ENCODE data around the gene GMPR.

Gene GMPR

DNA sequence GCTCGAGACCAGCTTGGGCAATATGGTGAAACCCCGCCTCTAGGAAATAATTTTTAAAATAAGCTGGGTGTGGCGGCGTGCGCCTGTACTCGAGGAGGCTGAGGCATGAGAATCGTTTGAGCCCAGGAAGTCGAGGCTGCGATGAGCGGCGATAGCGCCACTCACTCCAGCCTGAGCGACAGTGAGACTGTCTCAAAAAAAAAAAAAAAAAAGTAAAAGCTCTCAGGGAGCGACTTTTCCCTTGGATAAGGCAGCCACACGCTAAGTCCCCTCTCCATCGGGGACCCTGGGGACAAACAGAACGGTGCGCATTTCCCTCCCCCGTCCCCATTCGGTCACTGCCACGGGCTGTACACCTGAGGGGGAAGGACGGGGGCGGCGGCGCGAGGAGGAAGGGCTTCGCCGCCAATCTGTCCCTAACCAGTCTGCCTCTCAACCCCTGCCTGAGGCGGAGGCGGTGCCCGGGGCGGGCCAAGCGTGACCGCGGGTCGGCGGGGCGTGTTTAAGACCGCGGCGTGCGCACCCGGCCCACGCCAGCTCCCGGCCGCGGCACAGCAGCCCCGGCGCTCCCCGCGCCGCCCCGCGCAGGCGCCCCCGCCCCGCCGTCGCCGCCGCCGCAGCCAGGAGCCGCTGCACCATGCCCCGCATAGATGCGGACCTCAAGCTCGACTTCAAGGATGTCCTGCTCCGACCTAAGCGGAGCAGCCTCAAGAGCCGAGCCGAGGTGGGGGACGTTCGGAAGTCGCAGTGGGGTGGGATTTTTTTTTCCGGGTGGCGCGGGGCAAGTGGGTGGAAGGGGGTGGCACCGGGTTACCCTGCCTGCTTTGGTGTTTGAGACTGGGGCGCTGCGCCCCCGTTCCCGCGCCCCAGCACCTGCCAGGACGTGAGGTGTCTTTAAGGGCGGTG lies at the start of gene GMPR:
Gene GMPR, plus strand, starts transcription at position 531 of the 906 bp plus-strand sequence. Its CDS starts 107 bp downstream, at position 638.
- DNase-seq (ENCODE audit: low read depth in 1 of 2, low spot score in 1 of 2) = peak; percentile 23 to 60

DNA sequence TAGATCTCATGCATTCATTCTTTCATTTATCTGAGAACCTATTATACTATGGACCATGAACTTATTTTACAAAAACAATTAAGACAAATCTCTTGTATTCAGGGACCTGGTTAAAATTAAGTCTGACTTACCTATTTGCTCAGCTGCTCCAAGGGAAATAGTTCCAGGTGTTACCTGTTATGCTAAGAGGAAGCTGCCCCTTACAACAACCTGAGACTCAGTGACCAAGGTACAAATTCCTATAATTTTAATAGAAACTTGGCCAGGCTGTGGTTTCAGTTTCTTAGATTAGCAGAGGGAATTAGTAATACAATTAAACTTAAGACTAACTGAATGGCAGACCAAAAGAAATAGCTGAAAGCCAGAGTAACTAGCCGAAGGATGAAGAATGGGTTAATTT lies 48.2 kb upstream of the GMPR start:
- DNase-seq (ENCODE audit: low read depth in 1 of 2, low spot score in 1 of 2) = no peak

DNA sequence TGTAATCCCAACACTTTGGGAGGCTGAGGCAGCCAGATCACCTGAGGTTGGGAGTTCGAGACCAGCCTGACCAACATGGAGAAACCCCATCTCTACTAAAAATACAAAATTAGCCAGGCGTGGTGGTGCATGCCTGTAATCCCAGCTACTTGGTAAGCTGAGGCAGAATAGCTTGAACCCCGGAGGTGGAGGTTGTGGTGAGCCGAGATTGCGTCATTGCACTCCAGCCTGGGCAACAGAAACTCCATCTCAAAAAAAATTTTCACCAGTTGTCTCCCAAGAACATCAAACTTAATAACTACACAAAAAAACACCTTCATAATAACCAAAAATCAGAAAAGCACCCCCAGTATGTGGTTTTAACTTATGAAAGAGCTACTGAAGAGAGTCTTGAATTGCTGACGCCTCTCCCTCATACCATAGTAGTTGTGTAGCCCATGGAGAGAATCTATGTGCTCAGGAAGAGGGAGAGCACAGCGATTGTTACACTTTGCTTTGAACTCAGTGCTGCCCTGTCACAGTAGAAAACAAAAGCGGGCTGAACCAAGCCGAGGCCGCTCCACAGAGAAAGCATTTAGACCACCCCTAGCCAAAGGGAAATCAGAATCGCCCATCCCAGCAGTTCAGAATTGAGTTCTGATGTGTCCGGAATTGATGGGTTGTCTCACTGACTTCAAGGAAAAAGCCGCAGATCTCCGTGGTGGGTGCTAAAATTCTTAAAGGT lies 42.0 kb upstream of the GMPR start:
- DNase-seq (ENCODE audit: low read depth in 1 of 2, low spot score in 1 of 2) = no peak

DNA sequence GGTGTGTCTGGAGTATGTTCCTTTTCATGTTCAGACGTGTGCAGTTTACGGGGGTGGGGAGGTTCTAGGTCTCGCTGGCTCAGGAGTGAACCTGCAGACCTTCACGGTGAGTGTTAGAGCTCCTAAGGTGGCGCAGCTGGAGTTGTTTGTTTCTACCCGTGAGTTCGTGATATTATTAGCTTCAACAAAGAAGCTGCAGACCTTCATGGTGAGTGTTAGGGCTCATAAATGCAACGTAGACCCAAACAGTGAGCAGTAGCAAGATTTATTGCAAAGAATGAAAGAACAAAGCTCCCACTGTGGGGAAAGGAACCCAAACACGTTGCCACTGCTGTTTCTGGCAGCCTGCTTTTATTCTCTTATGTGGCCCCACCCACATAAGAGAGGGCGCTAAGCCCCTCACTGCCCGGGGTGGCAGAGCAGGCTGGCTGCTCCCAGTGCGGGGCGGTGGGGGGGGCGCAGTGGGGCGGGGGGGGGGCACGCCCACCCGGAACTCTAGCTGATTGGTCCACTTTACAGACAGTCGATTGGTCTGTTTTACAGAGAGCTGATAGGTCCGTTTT lies 41.3 kb upstream of the GMPR start:
- no peak for DNase-seq (ENCODE audit: low read depth in 1 of 2, low spot score in 1 of 2)

DNA sequence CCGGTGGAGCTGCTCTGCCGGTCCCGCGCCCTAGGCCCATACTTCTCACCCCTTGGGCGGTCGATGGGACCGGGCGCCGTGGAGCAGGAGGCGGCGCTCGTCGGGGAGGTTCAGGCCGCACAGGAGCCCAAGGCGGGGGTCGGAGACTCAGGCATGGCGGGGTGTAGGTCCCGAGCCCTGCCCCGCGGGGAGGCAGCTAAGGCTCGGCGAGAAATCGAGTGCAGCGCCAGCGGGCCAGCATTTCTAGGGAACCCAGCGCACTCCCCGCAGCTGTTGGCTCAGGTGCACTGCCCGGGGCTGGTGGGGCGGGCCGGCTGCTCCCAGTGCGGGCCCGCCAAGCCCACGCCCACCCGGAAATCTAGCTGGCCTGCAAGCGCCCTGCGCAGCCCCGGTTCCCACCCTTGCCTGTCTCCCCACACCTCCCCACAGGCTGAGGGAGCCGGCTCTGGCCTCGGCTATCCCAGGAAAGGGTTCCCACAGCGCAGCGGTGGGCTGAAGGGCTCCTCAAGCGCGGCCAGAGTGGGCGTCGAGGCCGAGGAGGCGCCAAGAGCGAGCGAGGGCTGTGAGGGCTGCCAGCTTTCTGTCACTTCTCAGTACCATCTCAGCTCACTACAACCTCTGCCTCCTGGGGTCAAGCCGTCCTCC lies 40.2 kb upstream of the GMPR start:
- no peak for DNase-seq (ENCODE audit: low read depth in 1 of 2, low spot score in 1 of 2)

DNA sequence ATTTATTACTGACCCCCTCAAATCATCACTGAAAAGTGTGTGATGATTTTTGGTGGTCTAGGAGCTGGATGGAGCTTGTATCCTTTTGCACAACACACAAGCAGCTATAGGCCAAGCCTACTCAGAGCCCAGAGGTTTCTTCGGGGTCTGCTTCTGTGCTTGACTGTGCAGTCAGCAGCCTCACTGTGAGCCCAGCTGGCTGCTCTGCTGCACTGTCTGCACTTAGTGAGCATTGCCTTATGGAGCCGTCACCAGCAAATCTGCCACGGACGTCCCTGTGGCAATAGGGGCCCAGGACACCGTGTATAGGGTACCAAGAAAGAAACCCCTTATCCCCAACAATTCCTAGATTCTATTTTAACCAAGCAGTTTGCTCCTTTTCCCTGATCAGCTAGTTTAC lies 38.6 kb upstream of the GMPR start:
- no peak for DNase-seq (ENCODE audit: low read depth in 1 of 2, low spot score in 1 of 2)

DNA sequence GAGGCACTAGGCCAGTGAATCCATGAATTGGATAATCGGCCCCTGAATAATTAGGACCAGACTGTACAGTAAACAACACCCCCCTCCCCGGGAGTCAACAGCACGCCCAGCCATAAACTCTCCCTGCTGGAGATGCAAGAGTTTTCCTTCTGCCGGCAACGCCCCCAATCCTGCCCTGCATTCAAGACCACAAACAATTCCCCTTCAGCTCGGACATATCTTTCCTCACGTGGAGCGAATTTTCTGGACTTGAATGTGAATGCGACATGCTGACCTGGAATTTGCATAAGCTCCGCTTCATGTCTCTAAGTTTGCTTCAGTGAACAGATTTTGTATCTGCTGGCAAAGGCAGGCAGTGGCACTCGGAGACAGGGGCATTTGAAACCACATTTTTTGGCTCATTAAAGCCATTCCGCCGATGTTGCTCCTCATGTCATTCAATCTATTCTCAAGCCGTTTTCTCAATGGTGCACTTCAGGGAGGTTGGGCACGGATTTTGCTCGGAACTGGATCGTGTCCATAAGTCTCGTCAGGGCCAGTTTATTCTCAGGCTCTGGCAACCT lies 38.0 kb upstream of the GMPR start:
- no peak for DNase-seq (ENCODE audit: low read depth in 1 of 2, low spot score in 1 of 2)

DNA sequence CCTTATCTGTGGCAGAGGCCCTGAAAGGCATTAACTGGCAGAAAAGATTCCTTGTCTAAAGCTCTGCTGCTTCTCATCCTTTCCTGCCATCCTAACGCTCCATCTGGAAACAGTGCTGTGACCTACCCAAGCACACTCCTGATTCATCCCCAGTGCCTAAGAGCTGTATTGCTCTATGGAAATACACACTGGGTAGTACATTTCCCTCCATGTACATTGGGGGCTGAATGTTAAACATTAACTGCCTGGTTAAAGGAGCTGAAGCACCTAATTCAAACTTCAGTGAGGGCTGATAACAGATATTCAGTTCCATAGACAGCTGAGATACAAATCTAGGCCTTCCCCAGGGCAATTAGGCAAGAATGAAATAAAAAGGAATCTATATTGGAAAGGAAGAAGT lies 36.7 kb upstream of the GMPR start:
- DNase-seq (ENCODE audit: low read depth in 1 of 2, low spot score in 1 of 2) = no peak

DNA sequence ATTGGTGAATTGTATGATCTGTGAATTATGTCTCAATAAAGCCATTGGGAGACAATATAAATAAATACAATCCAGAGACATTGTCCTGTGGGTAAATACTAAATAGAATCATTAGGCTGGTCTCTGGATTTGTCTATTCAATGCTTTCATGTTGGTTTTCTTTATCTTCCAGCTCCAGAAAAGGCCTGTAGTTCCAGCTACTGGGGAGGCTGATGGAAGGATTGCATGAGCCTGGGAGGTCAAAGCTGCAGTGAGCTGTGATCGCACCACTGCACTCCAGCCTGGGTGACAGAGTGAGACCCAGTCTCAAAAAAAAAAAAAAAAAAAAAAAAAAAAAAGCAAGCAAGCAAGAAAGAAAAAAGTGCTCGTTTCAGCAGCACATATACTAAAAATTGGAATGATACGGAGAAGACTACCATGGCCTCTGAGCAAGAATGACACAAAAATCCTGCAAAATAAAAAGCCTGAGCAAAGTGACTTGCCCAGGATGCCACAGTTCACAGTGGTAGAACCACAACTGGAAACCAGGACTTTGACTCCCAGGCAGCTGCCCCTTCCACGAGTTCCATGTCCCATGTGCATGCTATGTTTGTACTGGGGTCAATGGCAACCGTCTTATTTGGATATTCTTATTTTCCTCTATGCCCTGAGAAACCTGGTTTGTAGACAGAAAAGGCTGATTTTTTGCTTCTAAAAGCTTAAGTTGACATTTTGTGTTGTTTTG lies 33.6 kb upstream of the GMPR start:
- no peak for DNase-seq (ENCODE audit: low read depth in 1 of 2, low spot score in 1 of 2)

DNA sequence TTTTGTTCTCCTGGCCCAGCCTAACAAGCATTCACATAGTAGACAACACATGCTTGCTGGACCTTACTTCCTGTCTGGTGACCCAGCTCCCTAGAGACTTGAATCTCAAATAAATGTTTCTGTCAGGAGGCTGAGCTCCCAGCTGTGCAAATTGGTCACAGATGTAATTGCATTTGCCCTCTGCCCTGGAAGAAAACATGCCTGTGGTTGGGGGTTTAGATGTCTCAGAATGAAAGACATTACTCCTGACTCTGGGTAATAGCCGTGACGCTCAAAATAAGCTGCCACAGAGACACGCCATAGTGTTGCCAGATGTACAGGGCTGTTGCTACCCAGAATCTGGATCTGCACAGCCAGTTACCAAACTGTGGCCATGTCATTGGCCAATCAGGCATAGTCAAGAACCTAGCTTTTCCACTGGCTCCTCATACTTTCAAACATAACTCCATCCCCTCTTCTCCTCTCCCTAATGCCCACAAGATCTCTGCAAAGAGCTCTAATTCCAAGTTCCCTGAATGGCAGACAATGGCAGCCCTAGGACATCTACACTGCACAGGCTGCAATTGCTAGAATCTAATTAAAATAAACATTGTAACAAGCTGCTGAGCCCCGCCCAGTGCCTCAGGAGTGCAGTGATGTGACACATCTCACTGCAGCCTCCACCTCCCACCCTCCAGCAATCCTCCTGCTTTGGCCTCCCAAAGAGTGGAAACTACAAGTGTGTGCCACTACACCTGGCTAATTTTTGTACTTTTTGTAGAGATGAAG lies 32.8 kb upstream of the GMPR start:
- DNase-seq (ENCODE audit: low read depth in 1 of 2, low spot score in 1 of 2) = no peak

DNA sequence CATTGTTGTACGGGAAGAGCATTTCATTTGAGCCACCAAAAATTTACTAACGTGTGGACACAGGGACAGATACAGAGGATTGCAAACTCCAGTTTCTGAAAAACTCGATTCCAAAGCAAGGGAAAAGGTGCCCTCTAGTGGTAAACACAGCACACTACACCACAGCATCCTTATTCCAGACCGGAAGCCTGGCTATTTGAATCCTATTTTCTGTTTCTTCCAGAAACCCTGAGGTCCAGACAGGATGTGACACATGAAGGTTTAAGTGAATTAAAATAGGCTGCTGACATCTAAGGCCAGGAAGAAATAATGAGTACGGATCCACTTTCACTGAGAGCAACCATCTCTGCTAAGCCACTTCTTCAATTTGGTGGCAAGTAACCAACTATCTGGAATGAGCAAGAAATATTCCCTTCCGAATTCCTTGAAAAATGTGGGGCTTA lies 31.8 kb upstream of the GMPR start:
- no peak for DNase-seq (ENCODE audit: low read depth in 1 of 2, low spot score in 1 of 2)

DNA sequence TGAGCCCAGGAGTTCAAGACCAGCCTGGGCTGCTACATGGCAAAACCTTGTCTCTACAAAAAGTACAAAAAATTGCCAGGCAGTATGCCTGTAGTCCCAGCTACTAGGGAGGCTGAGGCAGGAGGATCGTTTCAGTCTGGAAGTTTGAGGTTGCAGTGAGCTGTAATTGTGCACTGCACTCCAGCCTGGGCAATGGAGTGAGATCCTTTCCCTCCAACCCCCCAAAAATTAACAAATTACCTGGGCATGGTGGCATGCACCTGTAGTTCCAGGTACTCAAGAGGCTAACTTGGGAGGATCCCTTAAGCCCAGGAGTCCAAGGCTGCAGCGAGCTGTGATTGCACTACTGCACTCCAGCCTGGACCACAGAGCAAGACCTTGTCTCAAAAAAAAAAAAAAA lies 29.4 kb upstream of the GMPR start:
- DNase-seq (ENCODE audit: low read depth in 1 of 2, low spot score in 1 of 2) = no peak

DNA sequence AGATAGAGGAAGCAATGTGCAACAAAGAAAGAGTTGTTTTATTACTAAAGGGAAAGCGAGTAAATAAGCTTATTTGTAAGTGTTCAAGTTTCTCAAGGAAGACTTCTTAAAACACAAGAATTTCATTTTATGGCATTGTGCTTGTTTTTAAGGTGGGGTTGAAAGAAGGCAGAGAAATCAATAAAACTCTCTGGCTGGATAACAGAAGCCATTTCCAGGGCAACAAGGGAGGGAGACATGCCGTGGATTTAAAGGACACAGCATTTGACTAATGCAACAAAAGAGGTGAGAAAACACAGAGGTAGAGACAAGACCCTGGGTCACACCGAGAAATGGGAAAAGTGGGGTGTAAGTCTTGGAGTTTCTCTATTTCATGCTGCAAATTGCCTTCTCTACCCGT lies 28.8 kb upstream of the GMPR start:
- DNase-seq (ENCODE audit: low read depth in 1 of 2, low spot score in 1 of 2) = no peak

DNA sequence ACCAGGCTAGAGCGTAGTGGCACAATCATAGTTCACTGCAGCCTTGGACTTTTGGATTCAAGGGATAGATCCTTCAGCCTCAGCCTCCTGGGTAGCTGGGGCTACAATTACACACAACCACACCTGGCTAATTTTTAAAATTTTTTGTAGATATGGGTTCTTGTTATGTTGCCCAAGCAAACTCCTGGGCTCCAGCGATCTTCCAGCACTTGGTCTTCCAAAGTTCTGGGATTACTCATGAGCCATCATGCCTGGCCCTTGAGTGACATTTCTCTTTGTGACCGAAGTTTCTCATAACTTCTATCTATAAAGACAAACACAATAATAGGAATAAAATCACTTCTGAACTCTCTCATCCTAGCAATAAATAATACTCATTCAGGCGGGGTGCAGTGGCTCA lies 26.1 kb upstream of the GMPR start:
- no peak for DNase-seq (ENCODE audit: low read depth in 1 of 2, low spot score in 1 of 2)

DNA sequence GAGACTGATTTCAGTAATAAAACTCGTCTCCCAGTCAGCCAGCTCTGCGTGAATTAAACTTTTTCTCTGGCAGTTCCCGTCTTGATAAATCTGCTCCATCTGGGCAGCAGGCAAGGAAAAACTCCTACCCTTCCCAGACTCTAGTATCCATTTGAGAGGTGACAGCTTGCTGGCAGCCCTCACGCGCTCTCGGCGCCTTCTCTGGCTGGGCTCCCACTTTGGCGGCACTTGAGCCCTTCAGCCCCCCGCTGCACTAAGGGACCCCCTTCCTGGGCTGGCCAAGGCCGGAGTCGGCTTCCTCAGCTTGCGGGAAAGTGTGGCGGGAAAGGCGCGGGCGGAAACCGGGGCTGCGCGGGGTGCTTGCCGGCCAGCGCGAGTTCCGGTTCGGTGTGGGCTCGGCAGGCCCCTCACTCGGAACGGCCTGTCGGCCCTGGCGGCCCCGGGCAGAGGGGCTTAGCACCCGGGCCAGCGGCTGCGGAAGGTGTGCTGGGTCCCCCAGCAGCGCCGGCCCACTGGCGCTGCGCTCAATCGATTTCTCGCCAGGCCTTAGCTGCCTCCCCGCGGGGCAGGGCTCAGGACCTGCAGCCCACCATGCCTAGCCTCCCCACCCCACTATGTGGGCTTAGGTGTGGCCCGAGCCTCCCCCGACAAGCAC lies 21.8 kb upstream of the GMPR start:
- no peak for DNase-seq (ENCODE audit: low read depth in 1 of 2, low spot score in 1 of 2)

DNA sequence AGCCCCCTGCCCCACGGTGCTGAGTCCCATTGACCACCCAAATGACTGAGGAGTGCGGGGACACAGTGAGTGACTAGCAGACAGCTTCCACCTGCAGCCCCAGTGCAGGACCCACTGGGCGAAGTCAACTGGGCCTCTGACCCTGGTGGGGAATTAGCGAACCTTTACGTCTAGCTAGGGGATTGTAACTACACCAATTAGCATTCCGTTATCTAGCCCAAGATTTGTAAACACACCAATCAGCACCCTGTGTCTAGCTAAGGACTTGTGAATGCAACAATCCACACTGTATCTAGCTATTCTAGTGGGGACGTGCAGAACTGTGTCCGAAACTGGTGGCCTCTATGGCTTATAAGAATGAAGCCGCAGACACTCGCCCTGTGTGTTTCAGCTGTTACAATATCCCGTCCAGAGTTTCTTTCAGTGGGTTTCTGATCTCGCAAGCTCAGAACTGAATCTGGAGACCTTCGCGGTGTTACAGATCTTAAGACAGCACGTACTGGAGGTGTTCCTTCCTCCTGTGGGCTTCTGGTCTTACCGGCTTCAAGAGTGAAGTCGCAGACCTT lies 21.1 kb upstream of the GMPR start:
- no peak for DNase-seq (ENCODE audit: low read depth in 1 of 2, low spot score in 1 of 2)

DNA sequence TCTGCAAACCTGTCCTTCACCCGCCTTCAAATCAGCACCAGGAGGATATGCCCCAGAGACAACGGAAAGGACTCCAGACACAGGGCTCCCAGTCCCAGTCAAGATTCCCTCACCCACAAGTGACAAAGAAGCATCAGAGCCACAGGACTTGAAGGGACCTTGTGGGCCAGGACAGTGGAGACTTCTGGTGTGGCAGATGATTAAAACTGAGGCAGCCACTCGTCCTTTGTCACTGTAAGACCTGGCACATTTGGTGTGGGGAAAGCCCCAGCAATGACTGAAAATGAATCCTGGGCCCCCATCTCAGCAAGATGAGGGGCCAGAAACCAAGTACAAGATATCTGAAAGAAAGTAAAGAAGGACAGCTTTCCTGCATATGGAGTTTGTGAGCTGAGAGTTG lies 15.6 kb upstream of the GMPR start:
- no peak for DNase-seq (ENCODE audit: low read depth in 1 of 2, low spot score in 1 of 2)

DNA sequence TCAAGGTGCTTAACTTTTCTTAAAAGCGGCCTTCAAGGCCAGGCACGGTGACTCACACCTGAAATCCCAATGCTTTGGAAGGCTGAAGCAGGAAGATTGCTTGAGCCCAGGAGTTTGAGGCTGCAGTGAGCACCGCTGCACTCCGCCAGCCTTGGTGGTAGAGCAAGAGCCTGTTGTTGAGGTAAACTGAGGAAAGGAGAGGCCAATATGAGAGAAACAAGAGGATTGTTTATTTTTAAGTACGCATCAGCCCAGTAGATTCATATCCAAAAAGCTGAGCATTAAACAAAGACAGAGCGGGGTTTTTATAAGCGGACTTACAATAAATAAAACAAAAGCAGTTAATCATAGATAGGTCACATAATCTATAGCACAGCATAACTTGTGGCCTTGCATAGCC lies 15.0 kb upstream of the GMPR start:
- no peak for DNase-seq (ENCODE audit: low read depth in 1 of 2, low spot score in 1 of 2)

DNA sequence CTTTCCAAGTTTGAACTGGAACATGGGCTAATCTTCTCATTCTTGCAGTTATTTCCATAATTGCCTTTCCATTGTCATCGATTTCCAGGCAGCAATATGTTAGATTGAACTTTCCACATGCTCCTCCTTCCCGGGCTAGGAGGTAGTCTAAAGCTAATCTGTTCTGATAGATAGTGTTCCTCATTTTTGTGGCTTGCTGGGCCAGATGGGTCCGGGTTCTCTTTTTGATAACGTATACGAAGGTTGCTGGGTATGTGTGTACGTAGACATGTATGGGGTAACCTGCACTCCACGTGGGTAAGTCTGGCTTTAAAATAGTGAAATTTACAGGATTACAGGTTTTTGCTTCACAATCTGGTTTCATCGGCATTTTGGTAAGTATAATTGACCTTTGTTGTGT lies 14.0 kb upstream of the GMPR start:
- DNase-seq (ENCODE audit: low read depth in 1 of 2, low spot score in 1 of 2) = no peak

Measured in activated T-helper 1 cell treated with anti-CD3 and anti-CD28 coated beads, Interleukin-2, amount 50 U/mL, for 16 hours (primary cell).